Measurements from ENCODE around the gene CIAO3.

The CIAO3 gene

GRCh38 chr16:709566-710499 is 31.0 kb downstream of the CIAO3 start:
- Mint-ChIP-seq H3K9me3 (no peaks in the 10 kb centered on the region), H3K27ac (no peak overlapping the region), H3K27me3 (peaks cover 50% of the 10 kb centered on the region), H3K4me3 (no peak overlapping the region), H3K4me1 (peaks cover 5% of the 10 kb centered on the region), H3K36me3 (ENCODE audit: low read depth) (no peaks in the 10 kb centered on the region)
- DNase-seq (no peak), ATAC-seq (no peak)

DNA sequence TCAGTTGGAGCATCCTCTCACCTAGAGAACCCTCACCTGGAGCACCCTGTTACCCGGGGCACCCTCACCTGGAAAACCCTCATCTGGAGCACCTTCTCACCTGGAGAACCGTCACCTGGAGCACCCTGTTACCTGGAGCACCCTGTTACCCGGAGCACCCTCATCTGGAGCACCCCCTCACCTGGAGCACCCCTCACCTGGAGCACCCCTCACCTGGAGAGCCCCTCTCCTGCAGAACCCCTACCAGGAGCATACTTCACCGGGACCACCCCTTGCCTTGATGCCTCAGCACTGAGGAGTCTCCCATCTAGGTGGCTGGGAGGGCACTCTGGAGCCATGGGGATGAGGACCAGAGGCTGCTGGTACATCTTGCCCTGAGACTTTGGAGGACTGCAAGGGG is 31.8 kb downstream of the CIAO3 start:
- Mint-ChIP-seq H3K4me3 (no peak overlapping the region), H3K27me3 (peaks cover 50% of the 10 kb centered on the region), H3K36me3 (ENCODE audit: low read depth) (no peaks in the 10 kb centered on the region), H3K4me1 (peaks cover 5% of the 10 kb centered on the region), H3K9me3 (no peaks in the 10 kb centered on the region), H3K27ac (no peak overlapping the region)
- no peak for DNase-seq
- no peak for ATAC-seq

- no peak for ATAC-seq
- H3K4me3 Mint-ChIP-seq = no peak overlapping the region
These were observed 32.8 kb downstream of the CIAO3 start for GRCh38 chr16:708019-708418.

DNA sequence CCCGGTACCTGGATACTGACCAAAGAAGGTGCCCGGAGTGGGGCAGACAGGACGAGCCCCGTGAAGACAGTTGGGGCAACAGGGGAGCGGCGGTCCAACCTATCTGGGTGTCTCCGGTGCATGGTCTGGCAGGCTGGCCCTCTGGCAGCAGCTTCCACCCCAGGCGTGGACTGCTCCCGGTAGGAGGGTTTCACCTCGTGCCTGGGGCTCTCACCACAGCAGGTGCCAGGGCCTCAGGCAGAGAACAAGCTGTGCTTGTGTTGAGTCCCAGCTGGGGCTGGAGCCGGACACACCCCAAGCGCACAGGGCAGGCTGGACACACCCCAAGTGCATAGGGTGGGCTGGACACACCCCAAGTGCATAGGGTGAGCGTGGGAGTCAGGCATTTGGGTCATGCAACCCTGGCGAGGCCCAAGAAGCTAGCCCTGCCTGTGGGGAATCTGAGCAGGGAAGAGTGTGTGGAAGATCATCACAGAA is 33.7 kb downstream of the CIAO3 start:
- Mint-ChIP-seq H3K36me3 (ENCODE audit: low read depth) (no peaks in the 10 kb centered on the region), H3K27ac (no peak overlapping the region), H3K4me1 (peaks cover 2% of the 10 kb centered on the region), H3K4me3 (no peak overlapping the region), H3K9me3 (no peaks in the 10 kb centered on the region), H3K27me3 (peaks cover 49% of the 10 kb centered on the region)
- DNase-seq (no peak), ATAC-seq (no peak)

More at GRCh38 chr16:708019-708418, 32.8 kb downstream of the CIAO3 start:
- no peaks in the 10 kb centered on the region for H3K9me3 Mint-ChIP-seq
- H3K4me1 Mint-ChIP-seq = peaks cover 5% of the 10 kb centered on the region
- H3K36me3 Mint-ChIP-seq (ENCODE audit: low read depth) = no peaks in the 10 kb centered on the region
- H3K27me3 Mint-ChIP-seq = peaks cover 48% of the 10 kb centered on the region
- no peak for DNase-seq
- H3K27ac Mint-ChIP-seq = no peak overlapping the region

DNA sequence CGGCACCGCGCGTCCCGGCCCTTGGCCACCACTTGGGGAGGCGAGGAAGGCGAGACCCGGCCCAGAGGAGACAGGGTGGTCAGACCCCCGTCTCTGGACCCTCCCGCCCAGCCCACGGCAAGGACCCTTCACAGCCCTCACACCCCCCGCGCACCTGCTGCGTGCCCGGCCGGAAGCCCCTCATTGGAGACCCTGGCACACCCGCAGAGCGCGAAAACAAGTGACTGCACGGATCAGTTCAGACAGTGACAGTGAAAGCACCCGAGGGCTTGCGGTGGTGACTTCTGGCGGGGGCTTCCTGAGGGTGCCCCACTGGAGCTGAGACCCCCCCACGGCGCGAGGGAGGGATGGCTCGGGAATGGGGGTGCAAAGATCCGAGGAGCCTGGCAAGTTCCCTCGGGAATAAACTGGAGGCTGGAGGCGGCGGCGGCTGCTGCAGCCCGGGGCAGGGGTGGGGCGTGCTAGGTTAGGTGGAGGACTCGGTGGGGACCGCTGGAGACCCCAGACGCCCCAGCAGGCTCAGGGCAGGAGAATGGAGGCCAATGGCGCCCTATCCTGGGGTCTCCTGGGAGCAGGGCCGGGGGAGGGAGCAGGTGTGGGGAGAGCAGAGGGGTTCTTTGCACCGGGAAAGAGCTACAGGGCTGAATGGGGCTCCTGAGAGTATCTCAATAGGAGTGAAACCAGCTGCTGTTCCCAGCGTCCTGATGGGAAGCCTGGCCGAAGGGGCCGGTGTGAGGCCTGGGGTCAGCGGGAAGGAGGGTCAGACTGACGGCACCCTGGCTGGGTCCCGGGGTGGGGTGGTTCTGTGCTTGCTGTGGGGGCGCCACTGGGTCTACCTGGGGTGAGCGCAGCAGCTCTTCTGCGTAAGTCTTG is 34.4 kb downstream of the CIAO3 start:
- no peak overlapping the region for H3K4me3 Mint-ChIP-seq
- H3K27me3 Mint-ChIP-seq = peaks cover 53% of the 10 kb centered on the region
- H3K36me3 Mint-ChIP-seq (ENCODE audit: low read depth) = no peaks in the 10 kb centered on the region
- H3K4me1 Mint-ChIP-seq = peaks cover 2% of the 10 kb centered on the region
- no peak for DNase-seq
- no peak overlapping the region for H3K27ac Mint-ChIP-seq
- no peaks in the 10 kb centered on the region for H3K9me3 Mint-ChIP-seq
- ATAC-seq = no peak

DNA sequence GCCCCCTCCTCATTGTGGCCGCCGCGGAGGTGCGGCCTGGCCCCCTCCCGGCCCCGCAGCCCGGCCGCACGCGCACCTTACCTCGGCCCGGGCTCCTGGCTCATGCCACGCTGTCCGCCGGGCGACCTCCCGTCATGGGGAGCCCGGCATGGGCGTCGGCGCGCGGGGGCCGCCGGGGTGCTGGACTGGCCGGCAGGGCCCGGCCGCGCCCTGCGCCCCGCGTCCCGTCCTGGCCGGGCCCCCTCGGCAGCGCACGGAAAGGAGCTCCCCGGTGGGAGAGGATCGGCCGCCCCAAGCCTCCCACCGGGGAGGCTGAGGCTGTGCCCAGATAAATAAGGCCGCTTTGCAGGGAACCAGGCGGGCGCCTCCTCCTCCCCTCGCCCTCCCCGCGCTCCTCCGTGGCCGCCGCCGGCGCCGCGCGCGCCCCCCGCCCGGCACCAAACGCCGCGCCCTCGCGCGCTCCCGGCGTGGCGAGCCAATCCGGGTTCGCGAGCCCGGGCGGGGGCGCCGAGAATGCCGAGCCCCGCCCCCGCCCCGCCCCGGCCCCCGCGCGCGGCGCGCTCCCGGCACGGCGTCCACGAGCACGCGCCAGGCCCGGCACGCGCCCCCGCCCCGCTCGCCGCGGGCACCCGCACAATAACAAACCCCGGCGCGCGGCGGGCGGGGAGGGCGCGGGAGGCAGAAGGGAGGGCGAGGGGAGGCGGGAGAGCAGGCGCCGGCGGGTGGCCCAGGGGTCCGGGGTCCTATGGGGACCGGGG is 35.2 kb downstream of the CIAO3 start, which contains the start of gene FBXL16:
TSS of gene FBXL16 (minus strand) at position 371 of the 758 bp plus-strand sequence. CDS start 8,396 bp downstream, outside the sequence.
- H3K4me3 Mint-ChIP-seq = no peak within 1 kb of the TSS
- H3K27me3 Mint-ChIP-seq = peaks cover 52% of the 10 kb centered on the region
- ATAC-seq (no peak), DNase-seq (no peak)
- no peaks in the 10 kb centered on the region for H3K36me3 Mint-ChIP-seq (ENCODE audit: low read depth)
- H3K4me1 Mint-ChIP-seq = peaks cover 2% of the 10 kb centered on the region
- H3K9me3 Mint-ChIP-seq = no peaks in the 10 kb centered on the region
- no peak within 1 kb of the TSS for H3K27ac Mint-ChIP-seq

GRCh38 chr16:704552-705380 is 36.0 kb downstream of the CIAO3 start:
- peaks cover 54% of the 10 kb centered on the region for H3K27me3 Mint-ChIP-seq
- peaks cover 2% of the 10 kb centered on the region for H3K4me1 Mint-ChIP-seq
- H3K4me3 Mint-ChIP-seq = no peak overlapping the region
- no peaks in the 10 kb centered on the region for H3K36me3 Mint-ChIP-seq (ENCODE audit: low read depth)
- no peak for DNase-seq
- no peaks in the 10 kb centered on the region for H3K9me3 Mint-ChIP-seq
- no peak for ATAC-seq
- no peak overlapping the region for H3K27ac Mint-ChIP-seq

DNA sequence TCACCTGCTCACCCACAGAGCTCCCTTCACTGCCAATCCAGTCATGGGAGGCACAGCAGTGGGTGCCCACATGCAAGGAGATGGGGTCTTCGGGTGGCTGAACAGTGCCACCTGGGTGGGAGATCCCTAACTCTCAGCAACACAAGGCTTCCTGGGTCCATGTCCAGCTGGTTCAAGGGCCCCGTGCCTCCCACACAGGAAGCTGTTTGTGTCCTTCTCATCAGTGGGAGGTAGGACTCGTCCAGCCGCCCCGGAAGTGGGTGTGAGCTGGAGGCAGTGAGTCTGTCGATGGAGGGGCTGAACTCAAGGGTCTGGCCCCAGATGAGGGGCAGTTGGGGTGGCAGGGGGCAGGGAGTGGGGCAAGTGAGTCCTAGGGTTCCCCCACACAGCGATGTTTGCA is 36.8 kb downstream of the CIAO3 start:
- no peak for ATAC-seq
- no peak for DNase-seq
- no peak overlapping the region for H3K4me3 Mint-ChIP-seq
- H3K36me3 Mint-ChIP-seq (ENCODE audit: low read depth) = no peaks in the 10 kb centered on the region
- peaks cover 49% of the 10 kb centered on the region for H3K27me3 Mint-ChIP-seq
- H3K9me3 Mint-ChIP-seq = no peaks in the 10 kb centered on the region
- H3K27ac Mint-ChIP-seq = no peak overlapping the region
- peaks cover 2% of the 10 kb centered on the region for H3K4me1 Mint-ChIP-seq

DNA sequence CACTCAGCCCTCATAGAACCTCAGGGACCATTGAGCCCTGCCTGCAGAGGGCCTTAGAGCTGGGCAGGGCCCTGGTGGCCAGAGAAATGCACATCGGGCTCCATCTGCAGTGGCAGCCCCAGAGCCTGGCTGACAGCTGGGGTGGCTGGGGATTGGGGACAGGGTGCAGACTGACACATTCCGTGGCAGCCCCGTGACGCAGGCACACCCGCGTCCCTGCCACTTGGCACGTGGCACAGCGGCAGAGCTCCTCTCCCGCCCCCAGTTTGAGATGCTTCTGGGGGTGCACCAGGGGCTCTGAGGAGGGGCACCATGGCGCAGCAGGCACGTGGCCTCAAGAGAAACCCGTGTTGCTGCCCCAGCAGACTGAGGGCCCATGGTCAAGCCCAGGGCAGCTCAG is 37.4 kb downstream of the CIAO3 start:
- H3K27ac Mint-ChIP-seq = no peak overlapping the region
- DNase-seq (no peak), ATAC-seq (no peak)
- H3K36me3 Mint-ChIP-seq (ENCODE audit: low read depth) = no peaks in the 10 kb centered on the region
- H3K4me1 Mint-ChIP-seq = peaks cover 2% of the 10 kb centered on the region
- no peaks in the 10 kb centered on the region for H3K9me3 Mint-ChIP-seq
- no peak overlapping the region for H3K4me3 Mint-ChIP-seq
- peaks cover 43% of the 10 kb centered on the region for H3K27me3 Mint-ChIP-seq

DNA sequence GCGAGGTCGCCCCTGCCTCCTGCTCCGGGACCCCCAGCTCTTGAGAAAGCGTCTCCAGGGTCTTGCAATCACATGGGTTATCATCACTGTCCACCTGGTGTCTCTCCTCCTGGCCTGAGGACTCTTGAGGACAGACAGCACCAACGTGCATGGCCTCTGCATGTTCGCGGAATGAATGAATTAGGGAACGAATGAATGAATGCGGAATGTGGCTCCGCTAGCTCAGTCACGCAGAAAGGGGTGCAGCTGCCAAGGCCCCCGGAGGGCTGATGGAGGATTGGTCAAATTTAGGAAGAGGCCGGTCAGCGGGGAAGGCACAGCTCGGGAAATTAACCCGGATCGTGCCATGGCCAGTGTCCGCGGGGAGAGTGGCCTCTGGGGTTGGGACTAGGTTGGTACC is 38.5 kb downstream of the CIAO3 start:
- no peak for ATAC-seq
- peaks cover 35% of the 10 kb centered on the region for H3K27me3 Mint-ChIP-seq
- peaks cover 2% of the 10 kb centered on the region for H3K4me1 Mint-ChIP-seq
- DNase-seq = no peak
- no peak overlapping the region for H3K4me3 Mint-ChIP-seq
- H3K9me3 Mint-ChIP-seq = no peaks in the 10 kb centered on the region
- no peaks in the 10 kb centered on the region for H3K36me3 Mint-ChIP-seq (ENCODE audit: low read depth)
- H3K27ac Mint-ChIP-seq = no peak overlapping the region

DNA sequence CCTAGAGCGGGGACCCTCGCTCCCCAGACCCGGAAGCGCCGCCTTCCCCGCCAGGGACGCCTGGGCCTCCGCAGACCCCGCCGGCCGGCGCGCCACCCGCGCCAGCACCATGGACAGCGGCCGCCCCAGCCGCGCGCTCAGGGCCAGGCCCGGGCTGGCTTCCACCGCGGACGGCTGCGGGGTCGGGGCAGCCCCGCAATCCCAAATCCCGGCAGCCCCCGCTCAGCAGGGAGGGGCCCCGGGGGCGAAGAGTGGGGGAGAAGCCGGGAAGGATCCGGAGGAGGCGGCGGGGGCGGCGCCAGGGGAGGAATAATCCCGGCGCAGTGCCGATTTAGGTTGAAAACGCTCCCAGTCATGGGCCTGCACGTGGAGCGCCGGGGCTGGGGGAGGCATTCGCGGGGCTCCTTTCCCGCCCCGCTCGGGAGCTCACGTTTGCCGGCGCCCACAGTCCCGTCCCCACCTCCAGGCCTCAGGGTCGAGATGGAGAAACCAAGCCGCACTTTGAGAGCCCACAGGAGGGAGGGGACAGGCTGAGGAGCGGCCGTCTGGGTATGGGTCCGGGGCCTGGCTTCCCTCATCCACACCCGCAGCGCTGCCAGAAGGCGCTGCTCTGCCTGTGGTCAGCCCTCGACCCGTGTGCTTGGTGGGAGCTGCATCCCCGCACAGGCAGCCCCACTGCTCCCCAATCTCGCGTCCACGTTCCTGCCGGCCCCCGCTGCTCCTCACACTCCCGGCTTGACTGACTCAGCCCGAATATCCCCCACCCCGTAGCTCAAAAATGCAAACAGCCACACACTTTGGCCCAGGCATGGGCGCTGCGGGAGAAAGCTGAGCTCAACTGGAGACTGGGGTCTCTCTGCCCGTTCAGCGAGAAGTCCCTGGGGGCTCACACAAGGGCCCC is 39.9 kb downstream of the CIAO3 start:
- no peak overlapping the region for H3K4me3 Mint-ChIP-seq

DNA sequence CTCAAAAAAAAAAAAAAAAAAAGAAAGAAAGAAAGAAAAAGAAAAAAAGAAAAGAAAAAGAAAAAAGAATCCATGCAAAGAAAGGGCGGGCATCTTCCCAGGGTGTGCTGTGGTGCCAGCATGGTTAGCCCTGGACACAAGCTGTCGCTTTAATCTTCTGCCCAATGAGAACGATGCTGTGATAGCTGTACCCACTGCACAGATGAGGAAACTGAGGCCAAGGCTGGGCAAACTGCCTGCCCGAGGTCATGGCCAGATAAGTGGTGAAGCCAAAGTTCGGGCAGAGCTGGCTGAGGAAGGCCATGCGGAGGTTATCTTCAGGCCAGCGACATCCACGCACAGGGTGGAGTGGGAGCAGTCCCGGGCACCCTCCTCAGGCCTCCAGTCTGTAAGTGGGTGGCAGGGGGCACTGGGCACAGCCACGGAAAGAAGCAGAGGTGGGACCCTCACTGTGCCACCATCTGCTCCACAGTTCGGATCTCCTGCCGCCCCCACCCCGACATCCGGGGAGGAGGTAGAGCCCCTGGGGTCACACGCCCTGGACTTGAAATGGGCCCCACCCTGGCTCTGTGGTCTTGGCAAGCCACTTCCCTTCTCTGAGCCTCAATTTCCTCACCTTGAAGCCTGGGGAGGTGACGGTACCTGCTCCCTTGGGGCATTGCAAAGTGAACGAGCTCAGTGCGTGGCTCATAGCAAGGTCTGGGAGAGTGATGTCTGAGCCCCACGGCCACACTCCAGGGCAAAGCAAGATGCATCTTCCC is 41.7 kb downstream of the CIAO3 start:
- Mint-ChIP-seq H3K36me3 (ENCODE audit: low read depth) (no peaks in the 10 kb centered on the region), H3K27ac (no peak overlapping the region), H3K4me1 (peaks cover 8% of the 10 kb centered on the region), H3K9me3 (no peaks in the 10 kb centered on the region), H3K27me3 (peaks cover 24% of the 10 kb centered on the region), H3K4me3 (no peak overlapping the region)
- ATAC-seq (no peak), DNase-seq (no peak)

More for the DNA sequence above, 39.9 kb downstream of the CIAO3 start:
- Mint-ChIP-seq H3K9me3 (no peaks in the 10 kb centered on the region), H3K27ac (no peak overlapping the region), H3K36me3 (ENCODE audit: low read depth) (no peaks in the 10 kb centered on the region), H3K4me1 (no peaks in the 10 kb centered on the region), H3K27me3 (peaks cover 26% of the 10 kb centered on the region)
- ATAC-seq (no peak), DNase-seq (peak; percentile 59)
